ENCODE measurements around the gene DCPS. TPM values are rescaled to one million over a fixed set of nuclear protein-coding genes. Genes with fewer than 3 reads are reported as not detected.

The DCPS gene
- total RNA-seq, 1 experiment from 2014 or later: 31.2 TPM

DNA sequence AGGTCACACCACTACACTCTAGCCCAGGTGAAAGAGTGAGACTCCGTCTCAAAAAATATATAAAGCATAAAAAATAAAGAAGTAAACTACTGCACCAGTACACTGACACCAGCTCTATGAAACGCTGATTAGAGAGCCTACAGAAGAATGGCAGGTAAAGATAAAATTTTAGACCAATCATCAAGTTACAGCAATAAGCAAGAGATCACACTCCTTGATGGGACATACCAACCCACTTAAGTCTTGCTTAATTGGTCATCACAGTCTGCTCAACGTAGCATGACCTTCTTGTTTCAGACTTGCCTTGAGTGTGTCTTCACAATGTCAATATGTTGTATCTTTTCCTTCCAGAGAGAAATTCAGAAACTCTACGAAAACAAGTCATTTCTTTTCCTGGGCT, 47.6 kb upstream of the DCPS start:
- intact Hi-C loops (cut with micrococcal nuclease; ENCODE audit: unreplicated experiment): no loop called here
- H3K27ac ChIP-seq (ENCODE audit: low read depth, low read length, poor library complexity, severe bottlenecking): no peak overlapping the region
- no peaks in the 10 kb centered on the region for H3K27me3 ChIP-seq (replicated peaks; ENCODE audit: insufficient read depth, low read depth, low read length, poor library complexity)
- H3K4me1 ChIP-seq (ENCODE audit: insufficient read depth, low read length, poor library complexity, severe bottlenecking): no peaks in the 10 kb centered on the region
- ChIA-PET CTCF (no interaction called here), POLR2A (ENCODE audit: low non-redundant PET) (no interaction called here)
- no peak for TF ChIP-seq EZH2 (IDR thresholded peaks at IDR 0.05; ENCODE audit: borderline replicate concordance, low read depth, low read length, poor library complexity, severe bottlenecking)
- TF ChIP-seq, protein P1, sequence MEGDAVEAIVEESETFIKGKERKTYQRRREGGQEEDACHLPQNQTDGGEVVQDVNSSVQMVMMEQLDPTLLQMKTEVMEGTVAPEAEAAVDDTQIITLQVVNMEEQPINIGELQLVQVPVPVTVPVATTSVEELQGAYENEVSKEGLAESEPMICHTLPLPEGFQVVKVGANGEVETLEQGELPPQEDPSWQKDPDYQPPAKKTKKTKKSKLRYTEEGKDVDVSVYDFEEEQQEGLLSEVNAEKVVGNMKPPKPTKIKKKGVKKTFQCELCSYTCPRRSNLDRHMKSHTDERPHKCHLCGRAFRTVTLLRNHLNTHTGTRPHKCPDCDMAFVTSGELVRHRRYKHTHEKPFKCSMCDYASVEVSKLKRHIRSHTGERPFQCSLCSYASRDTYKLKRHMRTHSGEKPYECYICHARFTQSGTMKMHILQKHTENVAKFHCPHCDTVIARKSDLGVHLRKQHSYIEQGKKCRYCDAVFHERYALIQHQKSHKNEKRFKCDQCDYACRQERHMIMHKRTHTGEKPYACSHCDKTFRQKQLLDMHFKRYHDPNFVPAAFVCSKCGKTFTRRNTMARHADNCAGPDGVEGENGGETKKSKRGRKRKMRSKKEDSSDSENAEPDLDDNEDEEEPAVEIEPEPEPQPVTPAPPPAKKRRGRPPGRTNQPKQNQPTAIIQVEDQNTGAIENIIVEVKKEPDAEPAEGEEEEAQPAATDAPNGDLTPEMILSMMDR (conservative IDR thresholded peaks at IDR 0.05; ENCODE audit: low read depth, low read length): no peak
- H3K9me3 ChIP-seq (ENCODE audit: low read depth, low read length, poor library complexity, severe bottlenecking): no peaks in the 10 kb centered on the region
- DNase-seq (ENCODE audit: low spot score): no peak
- H3K4me3 ChIP-seq (ENCODE audit: low read depth, low read length, poor library complexity, severe bottlenecking): no peak overlapping the region
- no TSS peak for BruUV-seq (replicated peaks)
- H3K36me3 ChIP-seq (ENCODE audit: insufficient read depth, low read length, poor library complexity, severe bottlenecking): peaks cover 9% of the 10 kb centered on the region

DNA sequence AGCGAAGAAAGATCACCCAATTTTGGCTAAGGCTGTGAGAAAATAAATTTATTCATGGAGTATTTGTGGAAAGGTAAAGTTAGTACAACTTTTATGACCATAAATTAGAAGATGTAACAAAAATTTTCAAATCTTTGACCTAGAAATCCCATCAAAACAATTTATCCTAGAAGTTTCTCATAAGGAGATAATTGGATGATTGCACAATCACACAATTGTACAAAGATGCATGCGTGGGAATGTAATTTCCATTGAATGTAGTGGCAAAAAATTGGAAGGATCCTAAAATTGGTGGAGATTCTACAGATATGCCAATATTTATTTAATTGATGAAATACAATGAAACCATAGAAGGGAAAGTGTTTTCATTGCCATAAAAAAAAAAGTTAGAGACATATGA, 46.7 kb upstream of the DCPS start:
- intact Hi-C loops (cut with micrococcal nuclease; ENCODE audit: unreplicated experiment): no loop called here
- no peaks in the 10 kb centered on the region for H3K4me1 ChIP-seq (ENCODE audit: insufficient read depth, low read length, poor library complexity, severe bottlenecking)
- no TSS peak for BruUV-seq (replicated peaks)
- no peak for TF ChIP-seq EZH2 (IDR thresholded peaks at IDR 0.05; ENCODE audit: borderline replicate concordance, low read depth, low read length, poor library complexity, severe bottlenecking)
- TF ChIP-seq, protein P1 (conservative IDR thresholded peaks at IDR 0.05; ENCODE audit: low read depth, low read length): no peak
- no peak for DNase-seq (ENCODE audit: low spot score)
- no peaks in the 10 kb centered on the region for H3K9me3 ChIP-seq (ENCODE audit: low read depth, low read length, poor library complexity, severe bottlenecking)
- POLR2A ChIA-PET (ENCODE audit: low non-redundant PET): no interaction called here
- CTCF ChIA-PET: no interaction called here
- H3K27ac ChIP-seq (ENCODE audit: low read depth, low read length, poor library complexity, severe bottlenecking): no peak overlapping the region
- no peaks in the 10 kb centered on the region for H3K27me3 ChIP-seq (replicated peaks; ENCODE audit: insufficient read depth, low read depth, low read length, poor library complexity)
- H3K4me3 ChIP-seq (ENCODE audit: low read depth, low read length, poor library complexity, severe bottlenecking): no peak overlapping the region
- peaks cover 16% of the 10 kb centered on the region for H3K36me3 ChIP-seq (ENCODE audit: insufficient read depth, low read length, poor library complexity, severe bottlenecking)

DNA sequence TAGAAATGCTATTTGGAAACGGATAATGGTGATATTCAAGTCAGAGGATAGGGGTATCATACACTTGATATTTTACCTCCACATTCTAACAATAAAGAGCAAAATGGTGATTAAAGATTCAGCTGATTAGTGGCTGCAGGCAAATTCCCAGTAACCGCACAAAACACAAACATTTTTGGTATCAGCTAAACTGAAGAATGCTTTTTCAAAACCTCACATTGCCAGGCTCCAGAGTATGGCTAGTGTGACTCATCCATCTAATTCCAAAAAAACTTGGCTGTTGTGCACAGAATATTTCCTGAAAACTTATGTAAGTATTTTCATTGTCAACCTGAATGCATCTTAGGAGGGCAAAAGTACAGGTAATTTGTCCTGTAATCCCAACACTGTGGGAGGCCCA, 46.1 kb upstream of the DCPS start:
- no peak for DNase-seq (ENCODE audit: low spot score)
- TF ChIP-seq EZH2 (IDR thresholded peaks at IDR 0.05; ENCODE audit: borderline replicate concordance, low read depth, low read length, poor library complexity, severe bottlenecking): no peak
- TF ChIP-seq, protein P1 (conservative IDR thresholded peaks at IDR 0.05; ENCODE audit: low read depth, low read length): no peak
- no peaks in the 10 kb centered on the region for H3K9me3 ChIP-seq (ENCODE audit: low read depth, low read length, poor library complexity, severe bottlenecking)
- POLR2A ChIA-PET (ENCODE audit: low non-redundant PET): no interaction called here
- intact Hi-C loops (cut with micrococcal nuclease; ENCODE audit: unreplicated experiment): no loop called here
- H3K36me3 ChIP-seq (ENCODE audit: insufficient read depth, low read length, poor library complexity, severe bottlenecking): peaks cover 22% of the 10 kb centered on the region
- H3K4me3 ChIP-seq (ENCODE audit: low read depth, low read length, poor library complexity, severe bottlenecking): no peak overlapping the region
- H3K27ac ChIP-seq (ENCODE audit: low read depth, low read length, poor library complexity, severe bottlenecking): no peak overlapping the region
- BruUV-seq (replicated peaks): no TSS peak
- no peaks in the 10 kb centered on the region for H3K4me1 ChIP-seq (ENCODE audit: insufficient read depth, low read length, poor library complexity, severe bottlenecking)
- CTCF ChIA-PET: no interaction called here
- no peaks in the 10 kb centered on the region for H3K27me3 ChIP-seq (replicated peaks; ENCODE audit: insufficient read depth, low read depth, low read length, poor library complexity)
